ENCODE data around the gene UBE2L3.
A peak's percentile ranks its signal among the peaks of the same experiment; 100 is the strongest.
"Not testable (repeated sequence)": the region's sequence is repeated elsewhere in the genome, so short reads cannot be mapped to it uniquely, and the experiment has no call there.

UBE2L3 gene

GRCh38 chr22:21567456-21568346, at the start of gene UBE2L3:
Gene UBE2L3 (plus strand): TSS chr22:21567714. CDS start chr22:21567745, 31 bp downstream.
- no peaks in the 10 kb centered on the region for H3K9me3 Mint-ChIP-seq
- peaks cover 47% of the 10 kb centered on the region for H3K4me1 Mint-ChIP-seq
- peaks cover 14% of the 10 kb centered on the region for H3K27me3 Mint-ChIP-seq
- peak within 1 kb of the TSS; percentile 92 for H3K27ac Mint-ChIP-seq
- peak within 1 kb of the TSS; percentile 93 for H3K4me3 Mint-ChIP-seq
- H3K36me3 Mint-ChIP-seq = peaks cover 25% of the 10 kb centered on the region
- CTCF ChIA-PET = interaction anchor here (1.7 kb wide), 1 partner anchor 62 kb away, joined by 6 read pairs; no protein-coding TSS in a partner anchor
- DNase-seq = peak; percentile 89

- H3K4me3 Mint-ChIP-seq, H3K27ac Mint-ChIP-seq, H3K27me3 Mint-ChIP-seq, H3K4me1 Mint-ChIP-seq, DNase-seq, H3K9me3 Mint-ChIP-seq, H3K36me3 Mint-ChIP-seq, CTCF ChIA-PET: not testable (repeated sequence)
Measured at GRCh38 chr22:21526705-21527500, 40.6 kb upstream of the UBE2L3 start.

DNA sequence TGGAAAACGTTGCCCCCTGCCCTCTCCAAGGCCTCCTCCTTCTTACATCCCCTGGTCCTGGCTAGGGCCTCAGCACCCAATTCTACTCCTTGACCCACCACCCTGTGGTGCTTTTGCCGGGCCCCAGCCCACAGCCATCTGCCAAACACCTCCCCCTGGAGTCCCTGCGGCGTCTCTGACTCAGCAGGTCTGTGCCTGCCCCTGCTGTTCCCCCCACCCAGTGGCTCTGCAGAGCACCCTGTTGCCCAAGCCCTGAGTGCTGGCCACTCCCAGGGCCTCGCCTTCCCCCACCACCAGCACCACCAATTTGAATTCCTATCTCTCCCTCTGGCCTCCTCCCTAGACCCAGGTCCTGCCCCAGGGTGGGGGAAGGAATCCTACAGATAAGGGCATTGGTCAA, 36.0 kb upstream of the UBE2L3 start:
- DNase-seq, H3K36me3 Mint-ChIP-seq, CTCF ChIA-PET, H3K4me3 Mint-ChIP-seq, H3K27me3 Mint-ChIP-seq, H3K27ac Mint-ChIP-seq, H3K4me1 Mint-ChIP-seq, H3K9me3 Mint-ChIP-seq: not testable (repeated sequence)

DNA sequence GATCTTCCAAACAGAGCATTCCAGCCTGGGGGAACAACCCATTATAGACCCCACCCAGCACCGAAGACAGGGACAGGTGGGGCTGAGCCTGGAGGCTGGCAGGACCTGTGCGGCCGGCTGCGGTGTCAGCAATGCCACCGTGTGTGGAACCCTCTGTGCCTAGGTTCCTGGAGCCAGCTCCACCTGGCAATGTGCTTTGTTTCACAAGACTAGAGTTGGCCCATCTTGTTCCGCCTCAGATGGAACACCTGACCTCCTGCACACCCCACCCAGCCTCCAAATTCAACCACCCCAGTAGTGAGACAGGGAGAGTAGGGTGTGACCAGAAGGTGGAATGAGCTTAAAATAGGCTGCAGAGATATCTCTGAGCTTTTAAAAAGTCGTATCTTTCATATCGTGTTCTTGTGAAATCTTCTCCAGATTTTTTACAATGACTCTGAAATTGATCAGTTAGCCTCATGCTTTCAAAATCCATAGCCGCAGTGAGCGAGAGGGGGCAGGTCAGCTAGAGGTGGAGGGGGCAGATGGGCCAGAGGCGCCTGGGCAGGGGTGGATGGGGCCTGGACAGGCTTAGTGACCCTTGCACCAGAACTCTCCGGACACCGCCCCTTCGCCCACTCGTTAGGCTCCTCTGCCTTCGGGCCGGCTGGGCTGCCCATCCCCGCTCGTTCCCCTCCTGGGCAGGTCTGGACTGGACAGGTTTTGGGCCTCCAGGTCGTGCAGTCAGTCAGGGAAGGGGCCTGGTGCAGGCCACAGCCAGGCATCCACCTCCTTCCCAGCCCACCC, 34.5 kb upstream of the UBE2L3 start:
- CTCF ChIA-PET, H3K4me1 Mint-ChIP-seq, H3K9me3 Mint-ChIP-seq, DNase-seq, H3K27ac Mint-ChIP-seq, H3K27me3 Mint-ChIP-seq, H3K4me3 Mint-ChIP-seq, H3K36me3 Mint-ChIP-seq: not testable (repeated sequence)

DNA sequence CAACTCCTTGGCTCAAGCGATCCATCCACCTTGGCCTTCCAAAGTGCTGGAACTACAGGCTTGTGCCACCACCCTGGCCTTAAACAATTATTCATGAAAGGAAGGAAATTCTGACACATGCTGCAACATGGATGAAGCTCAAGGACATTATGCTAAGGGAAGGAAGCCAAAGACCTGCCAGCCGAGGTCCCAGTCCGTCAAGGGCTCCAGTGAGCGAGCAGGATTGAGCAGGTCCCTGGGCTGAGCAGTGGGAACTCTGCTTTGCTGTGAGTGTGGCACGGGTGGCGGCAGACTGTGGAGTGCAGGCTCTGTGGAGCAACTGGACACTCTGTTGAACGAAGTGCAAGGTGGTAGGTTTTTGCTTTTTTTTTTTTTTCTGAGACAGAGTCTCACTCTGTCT, 27.7 kb upstream of the UBE2L3 start:
- H3K36me3 Mint-ChIP-seq, H3K4me1 Mint-ChIP-seq, CTCF ChIA-PET, H3K9me3 Mint-ChIP-seq, H3K4me3 Mint-ChIP-seq, H3K27me3 Mint-ChIP-seq, DNase-seq, H3K27ac Mint-ChIP-seq: not testable (repeated sequence)

DNA sequence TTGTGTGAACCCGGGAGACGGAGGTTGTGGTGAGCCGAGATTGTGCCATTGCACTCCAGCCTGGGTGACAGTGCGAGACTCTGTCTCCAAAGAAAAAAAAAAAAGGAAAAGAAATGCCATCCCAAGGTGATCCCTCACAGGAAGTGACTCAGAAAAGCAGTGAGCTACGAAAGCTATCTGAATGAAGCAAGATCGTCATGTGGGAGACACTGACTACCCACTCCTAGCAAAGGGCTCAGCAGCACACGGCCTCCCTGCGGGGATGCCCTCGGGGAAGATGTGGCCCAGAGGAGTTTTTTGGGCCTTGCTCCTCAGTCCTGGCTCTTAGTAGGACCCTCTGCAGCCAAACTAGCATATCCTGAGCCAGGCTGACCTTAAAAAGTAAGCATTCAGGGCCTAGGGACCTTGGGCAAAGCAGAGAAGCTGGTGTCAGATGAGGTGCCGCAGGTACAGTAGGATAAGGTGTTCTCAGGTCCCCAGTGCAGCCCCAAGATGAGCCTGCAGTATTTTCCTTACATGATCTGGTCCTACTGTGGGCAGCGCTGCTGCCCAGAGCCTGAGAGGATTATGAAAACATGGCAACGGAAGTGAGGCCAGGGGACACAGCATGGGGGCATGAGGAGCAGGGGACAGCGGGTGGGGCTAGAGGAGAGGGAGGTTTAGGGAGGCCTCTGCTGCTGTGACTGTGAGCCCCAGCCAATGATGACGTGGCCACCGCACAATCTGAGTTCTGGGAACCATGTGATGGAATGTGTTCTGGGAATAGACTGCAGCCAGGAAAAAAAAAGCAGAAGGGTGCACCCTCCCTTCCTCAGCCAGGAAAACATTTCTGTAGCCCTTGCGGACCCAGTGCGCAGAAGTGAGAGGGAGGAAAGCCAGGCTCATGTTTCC, 22.8 kb upstream of the UBE2L3 start:
- CTCF ChIA-PET, H3K4me3 Mint-ChIP-seq, H3K27me3 Mint-ChIP-seq, H3K9me3 Mint-ChIP-seq, DNase-seq, H3K36me3 Mint-ChIP-seq, H3K4me1 Mint-ChIP-seq, H3K27ac Mint-ChIP-seq: not testable (repeated sequence)

DNA sequence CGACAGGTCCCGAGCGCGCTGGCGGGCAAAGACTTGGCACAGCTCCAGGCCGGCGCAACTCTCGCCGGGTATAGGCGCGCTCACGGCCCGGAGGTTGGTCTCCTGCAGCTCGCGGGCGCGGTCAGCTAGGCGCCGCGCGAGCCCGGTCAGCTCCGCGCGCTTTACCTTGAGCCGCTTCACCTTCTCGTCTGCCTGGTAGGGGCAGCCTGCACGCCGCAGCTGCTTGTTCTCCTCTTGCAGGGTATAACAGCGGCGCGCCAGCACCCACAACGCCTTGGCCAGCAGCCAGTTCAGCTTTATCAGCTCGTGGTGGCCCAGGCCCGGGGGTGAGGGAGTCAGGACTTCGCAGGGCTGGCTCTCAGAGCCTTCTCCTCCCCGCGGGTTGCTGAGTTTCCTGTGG, 18.0 kb upstream of the UBE2L3 start:
- H3K36me3 Mint-ChIP-seq = not testable (repeated sequence)

DNA sequence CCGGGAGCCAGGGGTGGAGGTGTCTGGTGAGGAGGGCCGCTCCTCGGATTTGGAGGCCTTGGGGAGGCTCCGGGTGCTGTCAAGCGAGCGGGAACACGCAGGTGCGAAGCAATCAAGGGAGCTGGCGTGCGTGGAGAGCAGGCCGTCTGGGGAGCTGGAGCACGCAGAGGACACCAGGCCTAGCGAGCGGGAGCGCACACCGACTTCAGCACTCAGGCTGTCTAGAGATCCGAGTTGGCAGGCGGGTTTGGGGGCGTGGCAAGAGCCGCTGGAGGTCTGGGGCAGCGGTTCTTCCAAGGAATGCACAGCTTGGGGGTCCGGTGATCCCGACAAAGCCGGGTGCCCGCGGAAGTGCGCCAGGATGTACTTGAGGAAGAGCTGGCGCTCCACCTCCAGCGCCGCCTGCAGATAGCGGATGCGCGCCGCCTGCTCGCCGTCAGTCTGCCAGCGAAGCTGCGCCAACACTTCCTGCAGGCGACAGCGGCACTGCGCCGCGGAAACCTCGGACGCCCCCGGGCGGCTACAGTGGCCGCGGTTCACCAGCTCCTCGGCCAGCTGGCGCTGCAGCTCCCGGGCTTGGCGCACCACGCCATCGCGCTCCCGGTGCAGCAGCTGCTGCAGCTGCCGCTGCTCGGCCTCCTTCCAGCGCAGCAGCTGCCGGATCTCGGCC, 17.4 kb upstream of the UBE2L3 start:
- H3K27ac Mint-ChIP-seq, H3K9me3 Mint-ChIP-seq, H3K36me3 Mint-ChIP-seq, DNase-seq, H3K4me3 Mint-ChIP-seq, H3K27me3 Mint-ChIP-seq, CTCF ChIA-PET, H3K4me1 Mint-ChIP-seq: not testable (repeated sequence)

More for the DNA sequence above, 18.0 kb upstream of the UBE2L3 start:
- H3K4me3 Mint-ChIP-seq, CTCF ChIA-PET, H3K4me1 Mint-ChIP-seq, DNase-seq, H3K9me3 Mint-ChIP-seq, H3K27ac Mint-ChIP-seq, H3K27me3 Mint-ChIP-seq: not testable (repeated sequence)

- H3K27me3 Mint-ChIP-seq, H3K27ac Mint-ChIP-seq, CTCF ChIA-PET, H3K36me3 Mint-ChIP-seq, DNase-seq, H3K4me1 Mint-ChIP-seq, H3K4me3 Mint-ChIP-seq, H3K9me3 Mint-ChIP-seq: not testable (repeated sequence)
Measured at GRCh38 chr22:21550678-21551047, 16.9 kb upstream of the UBE2L3 start.

GRCh38 chr22:21551361-21551760, 16.2 kb upstream of the UBE2L3 start, which contains the start of gene RIMBP3C:
Gene RIMBP3C (minus strand): TSS chr22:21551461. CDS start chr22:21550976, 485 bp downstream.
- DNase-seq, H3K4me1 Mint-ChIP-seq, H3K27me3 Mint-ChIP-seq, H3K27ac Mint-ChIP-seq, H3K36me3 Mint-ChIP-seq, H3K4me3 Mint-ChIP-seq, H3K9me3 Mint-ChIP-seq, CTCF ChIA-PET: not testable (repeated sequence)

DNA sequence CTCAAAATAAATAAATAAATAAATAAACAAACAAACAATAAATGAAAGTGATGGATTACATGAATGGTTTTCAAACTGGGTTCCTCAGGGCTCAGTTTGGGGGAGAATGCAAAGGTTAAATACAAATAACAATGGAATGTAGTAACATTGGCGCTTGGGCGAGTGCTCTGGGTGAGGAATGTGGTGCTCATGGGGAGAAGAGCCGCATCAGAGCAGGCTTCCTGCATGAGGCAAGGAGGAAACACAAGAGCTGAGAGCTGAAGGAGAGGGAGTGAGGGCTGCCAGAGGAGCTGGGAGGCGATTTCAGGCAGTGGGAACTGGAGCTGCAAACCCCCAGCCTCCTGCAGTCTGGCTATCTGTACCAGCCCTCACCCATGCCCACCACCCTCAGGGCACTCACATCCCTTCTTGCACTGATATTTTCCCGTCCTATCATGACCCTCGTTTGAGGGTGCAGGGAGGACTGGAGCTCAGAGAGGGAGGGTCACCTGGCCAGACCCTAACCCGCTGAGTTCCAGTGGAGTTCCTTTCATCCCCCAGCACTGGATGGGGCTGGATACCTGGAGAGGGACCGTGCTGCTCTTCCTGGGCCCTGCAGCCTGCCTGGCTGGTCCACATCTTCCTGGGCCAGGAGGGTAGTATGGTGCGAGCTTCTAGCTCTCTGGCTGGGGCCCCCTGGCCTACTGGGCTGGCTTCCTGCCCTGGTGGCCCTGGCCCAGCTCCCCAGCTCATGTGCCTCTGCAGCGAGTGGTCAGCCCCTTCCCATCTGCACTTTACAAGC, 8.0 kb upstream of the UBE2L3 start:
- H3K4me3 Mint-ChIP-seq, CTCF ChIA-PET, H3K36me3 Mint-ChIP-seq, DNase-seq, H3K27ac Mint-ChIP-seq, H3K9me3 Mint-ChIP-seq, H3K4me1 Mint-ChIP-seq: not testable (repeated sequence)
- H3K27me3 Mint-ChIP-seq = peaks cover 40% of the 10 kb centered on the region

- H3K4me3 Mint-ChIP-seq, CTCF ChIA-PET, H3K4me1 Mint-ChIP-seq, DNase-seq, H3K9me3 Mint-ChIP-seq, H3K27ac Mint-ChIP-seq, H3K36me3 Mint-ChIP-seq: not testable (repeated sequence)
- H3K27me3 Mint-ChIP-seq = peaks cover 40% of the 10 kb centered on the region
Measured at GRCh38 chr22:21560657-21561056, 6.9 kb upstream of the UBE2L3 start.

DNA sequence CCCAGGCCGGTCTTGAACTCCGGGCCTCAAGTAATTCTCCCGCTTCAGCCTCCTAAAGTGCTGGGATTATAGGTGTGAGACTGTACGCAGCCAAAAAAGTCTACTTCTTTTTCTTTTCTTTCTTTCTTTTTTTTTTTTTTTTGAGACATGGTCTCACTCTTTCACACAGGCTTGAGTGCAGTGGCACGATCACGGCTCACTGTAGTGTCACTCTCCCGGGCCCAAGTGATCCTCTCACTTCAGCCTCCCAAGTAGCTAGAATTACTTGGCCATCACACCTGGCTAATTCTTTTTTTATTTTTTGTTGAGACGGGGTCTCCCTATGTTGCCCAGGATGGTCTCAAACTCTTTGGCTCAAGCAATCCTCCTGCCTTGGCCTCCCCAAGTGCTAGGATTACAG, 3.6 kb upstream of the UBE2L3 start:
- DNase-seq = no peak
- Mint-ChIP-seq H3K4me1 (peaks cover 12% of the 10 kb centered on the region), H3K4me3 (no peak overlapping the region), H3K9me3 (no peaks in the 10 kb centered on the region), H3K27ac (peak overlapping the region; percentile 15), H3K36me3 (peaks cover 7% of the 10 kb centered on the region), H3K27me3 (peaks cover 39% of the 10 kb centered on the region)
- CTCF ChIA-PET = interaction anchor here (1.3 kb wide), 1 partner anchor 79 kb away, joined by 3 read pairs; no protein-coding TSS in a partner anchor
